Breast epithelium (tissue), 4 donors: Measurements from ENCODE around the gene ETS1. TPM values are rescaled to one million over a fixed set of nuclear protein-coding genes. Genes with fewer than 3 reads are reported as not detected.

Experiments
- DNase-seq, 2 donors: peaks; one replicate each; pipeline ENCODE4 v3.0.0-alpha.2; 2019; ENCODE audit warnings: low spot score in 2 of 2
- H3K27ac ChIP-seq, 2 donors: fragments of 200-600 bp; sonication (generic) in 1 of 2; one replicate each; pipeline ENCODE4 v1.5.1; 2016 to 2019; ENCODE audit warnings: mild to moderate bottlenecking in 1 of 2
- H3K27me3 ChIP-seq, 2 donors: fragments of 200-600 bp; sonication (generic) in 1 of 2; one replicate each; pipeline versions ENCODE4 v1.5.1 to v1.6.0; 2017 to 2019; ENCODE audit warnings: control low read depth in 1 of 2, mild to moderate bottlenecking in 1 of 2
- H3K36me3 ChIP-seq: fragments of 200-600 bp; one replicate; pipeline ENCODE4 v1.5.1; 2019
- H3K4me1 ChIP-seq, 2 donors: fragments of 200-600 bp; sonication (generic); one replicate each; pipeline ENCODE4 v1.5.1; 2016 to 2019; ENCODE audit warnings: control low read depth in 1 of 2
- H3K4me3 ChIP-seq, 3 donors: fragments of 200-600 bp; sonication (generic); 1 replicate in 2 of 3; 2 replicates in 1 of 3; pipeline ENCODE4 v1.5.1; 2016 to 2019; ENCODE audit warnings: mild to moderate bottlenecking in 3 of 3, moderate library complexity in 2 of 3
- H3K9me3 ChIP-seq, 2 donors: fragments of 200-600 bp; sonication (generic) in 1 of 2; one replicate each; pipeline ENCODE4 v1.5.1; 2016 to 2019; ENCODE audit warnings: control low read depth in 1 of 2
- CTCF ChIP-seq, 3 donors: fragments of 450-650 bp; IDR thresholded peaks; one replicate each; pipeline ENCODE4 v1.5.1; 2016 to 2017; ENCODE audit warnings: antibody characterized with exemption in 3 of 3, mild to moderate bottlenecking in 3 of 3, moderate library complexity in 3 of 3
- POLR2A ChIP-seq: fragments of 450-650 bp; IDR thresholded peaks from one replicate; pipeline ENCODE4 v1.6.1; 2016; ENCODE audit warnings: antibody characterized with exemption, mild to moderate bottlenecking, moderate library complexity
- POLR2AphosphoS5 ChIP-seq, 3 donors: sonication (generic); formaldehyde crosslinking; IDR thresholded peaks; one replicate each; pipeline ENCODE4 v1.6.1; 2017; ENCODE audit warnings: antibody characterized with exemption in 3 of 3
- intact Hi-C: fragments of 100-400 bp; cut with DNase I; formaldehyde crosslinking; loops from one replicate; pipeline ENCODE4 v1.15.1; 2023; ENCODE audit warnings: low total_unique reads
- total RNA-seq, 3 donors: library from RNA; depleted of rRNA; stranded (reverse); fragments of >200 nt; gene quantifications; one replicate each; pipeline ENCODE4 v1.1.0, GENCODE V29; 2016

Gene ETS1
- total RNA-seq, 3 donors from 2014 or later: 65.6 to 92.1 (median 73.2) TPM

DNA sequence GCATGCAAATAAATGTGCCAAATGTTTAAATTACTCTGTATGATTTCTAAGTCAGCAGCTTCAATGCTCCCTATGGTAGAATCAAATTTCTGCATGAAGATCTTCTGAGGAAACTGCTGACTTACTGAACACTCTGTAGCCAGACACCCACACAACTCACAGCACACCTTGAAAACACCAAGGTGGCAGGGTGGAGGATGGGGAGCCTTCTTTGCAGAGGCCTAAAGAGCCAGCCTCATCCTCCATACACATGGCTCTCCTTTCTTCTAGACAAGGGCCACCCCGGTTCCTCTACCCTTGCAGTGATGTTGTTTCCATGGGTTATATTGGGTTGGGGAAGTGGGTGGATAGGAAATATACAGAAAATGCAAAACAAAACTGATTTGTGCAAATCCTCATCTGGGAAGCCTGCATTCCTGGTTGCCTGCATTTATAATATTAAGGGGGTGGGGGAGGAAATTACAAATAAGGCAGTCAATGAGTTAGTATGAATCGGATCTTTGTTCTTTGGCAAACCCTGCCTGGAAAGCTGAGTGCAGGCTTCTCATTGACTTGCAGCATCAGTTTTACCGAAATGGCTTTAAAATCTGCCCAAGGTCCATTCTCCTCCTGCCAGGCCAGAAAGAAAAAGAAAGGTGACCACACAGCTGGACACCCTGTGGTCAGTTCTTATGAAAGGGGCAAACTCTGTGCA lies 15.8 kb upstream of the ETS1 start:
- Histone ChIP-seq H3K27ac (peak overlapping the region; percentile 30 to 33), H3K36me3 (no peaks in the 10 kb centered on the region), H3K27me3 (no peaks in the 10 kb centered on the region), H3K9me3 (no peaks in the 10 kb centered on the region), H3K4me1 (no peaks in the 10 kb centered on the region), H3K4me3 (no peak overlapping the region)
- no peak for DNase-seq
- TF ChIP-seq POLR2AphosphoS5 (IDR thresholded peaks at IDR 0.05) (no peak), POLR2A (no peak), CTCF (IDR thresholded peaks at IDR 0.05) (no peak)
- intact Hi-C loops: no loop called here

GRCh38 chr11:128599729-128600128 lies 12.4 kb upstream of the ETS1 start:
- TF ChIP-seq CTCF (IDR thresholded peaks at IDR 0.05) (no peak), POLR2A (no peak), POLR2AphosphoS5 (IDR thresholded peaks at IDR 0.05) (no peak)
- no peak overlapping the region for H3K27ac ChIP-seq
- intact Hi-C loops: no loop called here

DNA sequence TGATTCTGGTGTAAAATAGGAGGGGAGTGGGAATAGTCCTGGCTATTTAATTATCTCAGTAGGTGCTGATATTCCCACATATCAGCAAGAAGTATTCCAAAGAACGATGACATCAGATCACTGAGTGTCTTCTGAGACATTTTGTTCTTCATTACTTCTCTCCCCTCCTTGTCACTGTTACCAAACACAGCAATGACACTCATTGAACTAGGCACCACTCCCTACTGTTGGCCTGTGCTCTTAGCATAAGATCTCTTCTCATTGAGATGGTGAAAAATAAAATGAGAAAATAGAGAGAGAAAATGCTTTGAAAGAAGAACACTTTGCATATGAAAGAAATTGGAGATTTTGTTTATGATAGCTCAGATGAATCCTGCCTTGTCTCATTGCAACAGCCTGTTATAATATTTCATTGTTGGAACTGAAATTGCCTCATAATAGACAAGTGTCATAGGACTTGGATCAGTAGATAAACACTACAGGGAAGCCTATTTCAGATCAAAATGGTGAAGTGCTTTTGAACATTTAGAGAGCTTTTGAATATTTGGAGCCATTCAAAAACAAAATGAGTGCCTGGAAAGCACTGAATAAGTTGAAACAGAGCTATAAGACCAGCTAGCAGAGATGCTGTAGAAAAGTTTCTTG lies 11.3 kb upstream of the ETS1 start:
- H3K9me3 ChIP-seq: no peaks in the 10 kb centered on the region
- no peak overlapping the region for H3K4me3 ChIP-seq
- H3K27ac ChIP-seq: no peak overlapping the region
- H3K4me1 ChIP-seq: no peaks in the 10 kb centered on the region
- TF ChIP-seq POLR2A (no peak), POLR2AphosphoS5 (IDR thresholded peaks at IDR 0.05) (no peak), CTCF (IDR thresholded peaks at IDR 0.05) (no peak)
- H3K27me3 ChIP-seq: no peaks in the 10 kb centered on the region
- intact Hi-C loops: no loop called here
- DNase-seq: no peak
- no peaks in the 10 kb centered on the region for H3K36me3 ChIP-seq

More at GRCh38 chr11:128599729-128600128, 12.4 kb upstream of the ETS1 start:
- Histone ChIP-seq H3K4me3 (no peak overlapping the region), H3K4me1 (no peaks in the 10 kb centered on the region), H3K9me3 (no peaks in the 10 kb centered on the region), H3K36me3 (no peaks in the 10 kb centered on the region), H3K27me3 (no peaks in the 10 kb centered on the region)
- DNase-seq: no peak

DNA sequence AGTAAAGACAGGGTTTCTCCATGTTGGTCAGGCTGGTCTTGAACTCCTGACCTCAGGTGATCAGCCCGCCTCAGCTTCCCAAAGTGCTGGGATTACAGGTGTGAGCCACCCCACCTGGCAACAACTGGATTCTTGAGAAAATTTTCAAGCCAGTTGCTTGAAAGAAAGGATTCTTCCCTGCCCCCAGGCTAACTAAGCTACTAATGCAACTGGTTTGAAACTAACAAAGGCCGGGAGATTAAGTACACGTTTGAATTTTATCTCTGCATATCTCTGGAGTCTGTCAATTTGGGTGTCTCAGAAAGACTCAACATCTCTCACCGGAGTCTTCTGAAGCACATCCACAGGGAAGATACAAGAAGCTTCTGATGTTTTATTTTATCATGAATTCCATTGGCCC lies 10.7 kb upstream of the ETS1 start:
- Histone ChIP-seq H3K9me3 (no peaks in the 10 kb centered on the region), H3K4me1 (no peaks in the 10 kb centered on the region), H3K27ac (no peak overlapping the region), H3K27me3 (no peaks in the 10 kb centered on the region), H3K36me3 (no peaks in the 10 kb centered on the region), H3K4me3 (no peak overlapping the region)
- intact Hi-C loops: no loop called here
- no peak for DNase-seq
- TF ChIP-seq POLR2A: no peak
- no peak for TF ChIP-seq POLR2AphosphoS5 (IDR thresholded peaks at IDR 0.05)
- no peak for TF ChIP-seq CTCF (IDR thresholded peaks at IDR 0.05)

DNA sequence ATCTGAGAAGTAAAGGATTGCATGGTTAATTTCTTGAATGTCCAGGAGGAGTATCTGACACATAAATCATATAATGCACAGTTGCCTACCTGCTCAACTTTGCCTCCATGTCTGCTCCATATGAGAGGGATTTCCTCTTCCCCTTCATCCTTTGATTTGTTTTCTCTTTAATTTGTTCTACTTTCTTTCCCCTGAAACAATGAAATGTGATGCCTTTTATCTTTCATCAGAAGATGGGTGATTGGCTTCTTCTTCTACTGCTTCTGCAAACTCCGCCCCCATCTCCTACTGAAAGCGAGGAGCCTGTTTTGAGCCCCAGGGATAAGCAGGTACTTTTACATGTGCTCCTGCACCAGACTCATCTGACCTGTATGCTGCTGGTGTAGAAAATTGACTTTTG lies 9.9 kb upstream of the ETS1 start:
- Histone ChIP-seq H3K36me3 (no peaks in the 10 kb centered on the region), H3K4me1 (no peaks in the 10 kb centered on the region), H3K9me3 (no peaks in the 10 kb centered on the region), H3K27me3 (no peaks in the 10 kb centered on the region), H3K27ac (no peak overlapping the region), H3K4me3 (no peak overlapping the region)
- intact Hi-C loops: no loop called here
- TF ChIP-seq POLR2AphosphoS5 (IDR thresholded peaks at IDR 0.05): no peak
- no peak for TF ChIP-seq CTCF (IDR thresholded peaks at IDR 0.05)
- TF ChIP-seq POLR2A: no peak
- DNase-seq: no peak
